Measurements from ENCODE around the gene IFI27. TPM values are rescaled to one million over a fixed set of nuclear protein-coding genes. Genes with fewer than 3 reads are reported as not detected.

The IFI27 gene
- total RNA-seq, 1 experiment from 2014 or later: 4.3 TPM

GRCh38 chr14:94126800-94127199, 16.3 kb downstream of the IFI27 start:
- Histone ChIP-seq H3K36me3 (ENCODE audit: low read depth, low read length) (no peaks in the 10 kb centered on the region), H3K27ac (ENCODE audit: low read length) (no peak overlapping the region), H3F3A (ENCODE audit: low read length, unreplicated experiment) (no peaks in the 10 kb centered on the region), H3K79me2 (ENCODE audit: low read length) (no peaks in the 10 kb centered on the region), H3K4me3 (ENCODE audit: low read length) (no peak overlapping the region), H3K9ac (ENCODE audit: low read length) (no peak overlapping the region), H2AFZ (ENCODE audit: low read length) (no peak overlapping the region), H3K4me1 (ENCODE audit: insufficient read depth, low read length) (peaks cover 9% of the 10 kb centered on the region; the same call in 1 of the 2 replicates), H3K4me2 (ENCODE audit: low read length) (no peak overlapping the region), H3K9me2 (replicated peaks; ENCODE audit: low read length) (no peaks in the 10 kb centered on the region), H4K20me1 (ENCODE audit: low read length) (no peaks in the 10 kb centered on the region), H3K27me3 (ENCODE audit: low read length) (no peaks in the 10 kb centered on the region), H3K9me3 (ENCODE audit: low read length) (no peaks in the 10 kb centered on the region)
- intact Hi-C loops (cut with micrococcal nuclease): no loop called here
- ChIA-PET CTCF (no interaction called here), POLR2A (ENCODE audit: unreplicated experiment) (no interaction called here)
- no peak for ATAC-seq
- DNase-seq: no peak
- TF ChIP-seq, protein P1, sequence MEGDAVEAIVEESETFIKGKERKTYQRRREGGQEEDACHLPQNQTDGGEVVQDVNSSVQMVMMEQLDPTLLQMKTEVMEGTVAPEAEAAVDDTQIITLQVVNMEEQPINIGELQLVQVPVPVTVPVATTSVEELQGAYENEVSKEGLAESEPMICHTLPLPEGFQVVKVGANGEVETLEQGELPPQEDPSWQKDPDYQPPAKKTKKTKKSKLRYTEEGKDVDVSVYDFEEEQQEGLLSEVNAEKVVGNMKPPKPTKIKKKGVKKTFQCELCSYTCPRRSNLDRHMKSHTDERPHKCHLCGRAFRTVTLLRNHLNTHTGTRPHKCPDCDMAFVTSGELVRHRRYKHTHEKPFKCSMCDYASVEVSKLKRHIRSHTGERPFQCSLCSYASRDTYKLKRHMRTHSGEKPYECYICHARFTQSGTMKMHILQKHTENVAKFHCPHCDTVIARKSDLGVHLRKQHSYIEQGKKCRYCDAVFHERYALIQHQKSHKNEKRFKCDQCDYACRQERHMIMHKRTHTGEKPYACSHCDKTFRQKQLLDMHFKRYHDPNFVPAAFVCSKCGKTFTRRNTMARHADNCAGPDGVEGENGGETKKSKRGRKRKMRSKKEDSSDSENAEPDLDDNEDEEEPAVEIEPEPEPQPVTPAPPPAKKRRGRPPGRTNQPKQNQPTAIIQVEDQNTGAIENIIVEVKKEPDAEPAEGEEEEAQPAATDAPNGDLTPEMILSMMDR (conservative IDR thresholded peaks at IDR 0.05; ENCODE audit: low read depth, low read length): no peak
- no peak for TF ChIP-seq EZH2phosphoT487 (IDR thresholded peaks at IDR 0.05; ENCODE audit: borderline replicate concordance, low read length)
- TF ChIP-seq EZH2 (IDR thresholded peaks at IDR 0.05; ENCODE audit: low read length, unreplicated experiment): no peak
- BruUV-seq (replicated peaks): no TSS peak

DNA sequence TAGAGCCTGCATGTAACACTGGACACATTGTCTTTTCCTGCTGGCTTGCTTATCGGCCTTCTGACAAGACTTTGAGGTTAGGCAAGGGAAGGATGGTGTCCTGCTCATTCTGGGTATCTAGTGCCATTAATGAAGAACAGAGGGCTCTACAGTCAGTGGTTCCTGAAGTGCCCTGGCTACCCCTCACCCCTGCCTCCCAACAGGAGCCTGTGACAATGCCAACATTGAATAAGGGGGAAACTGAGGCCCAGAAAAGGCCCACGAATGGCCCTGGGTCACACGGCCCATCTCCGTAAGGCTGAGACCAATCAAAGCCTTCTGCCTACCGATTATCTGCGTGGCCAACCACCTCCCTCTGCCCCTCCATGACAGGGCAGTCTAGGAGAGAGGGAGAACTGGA, 16.8 kb downstream of the IFI27 start:
- Histone ChIP-seq H3K4me3 (ENCODE audit: low read length) (no peak overlapping the region), H3K36me3 (ENCODE audit: low read depth, low read length) (no peaks in the 10 kb centered on the region), H3K9me2 (replicated peaks; ENCODE audit: low read length) (no peaks in the 10 kb centered on the region), H3K9me3 (ENCODE audit: low read length) (no peaks in the 10 kb centered on the region), H3K27me3 (ENCODE audit: low read length) (no peaks in the 10 kb centered on the region), H3F3A (ENCODE audit: low read length, unreplicated experiment) (no peaks in the 10 kb centered on the region), H2AFZ (ENCODE audit: low read length) (no peak overlapping the region), H3K4me2 (ENCODE audit: low read length) (no peak overlapping the region), H3K9ac (ENCODE audit: low read length) (no peak overlapping the region), H3K4me1 (ENCODE audit: insufficient read depth, low read length) (peaks cover 9% of the 10 kb centered on the region; the same call in 1 of the 2 replicates), H3K27ac (ENCODE audit: low read length) (no peak overlapping the region), H4K20me1 (ENCODE audit: low read length) (no peaks in the 10 kb centered on the region), H3K79me2 (ENCODE audit: low read length) (no peaks in the 10 kb centered on the region)
- no peak for ATAC-seq
- no TSS peak for BruUV-seq (replicated peaks)
- intact Hi-C loops (cut with micrococcal nuclease): no loop called here
- TF ChIP-seq EZH2 (IDR thresholded peaks at IDR 0.05; ENCODE audit: low read length, unreplicated experiment) (no peak), EZH2phosphoT487 (IDR thresholded peaks at IDR 0.05; ENCODE audit: borderline replicate concordance, low read length) (no peak)
- TF ChIP-seq, protein P1 (conservative IDR thresholded peaks at IDR 0.05; ENCODE audit: low read depth, low read length): no peak
- ChIA-PET CTCF (no interaction called here), POLR2A (ENCODE audit: unreplicated experiment) (no interaction called here)
- no peak for DNase-seq

DNA sequence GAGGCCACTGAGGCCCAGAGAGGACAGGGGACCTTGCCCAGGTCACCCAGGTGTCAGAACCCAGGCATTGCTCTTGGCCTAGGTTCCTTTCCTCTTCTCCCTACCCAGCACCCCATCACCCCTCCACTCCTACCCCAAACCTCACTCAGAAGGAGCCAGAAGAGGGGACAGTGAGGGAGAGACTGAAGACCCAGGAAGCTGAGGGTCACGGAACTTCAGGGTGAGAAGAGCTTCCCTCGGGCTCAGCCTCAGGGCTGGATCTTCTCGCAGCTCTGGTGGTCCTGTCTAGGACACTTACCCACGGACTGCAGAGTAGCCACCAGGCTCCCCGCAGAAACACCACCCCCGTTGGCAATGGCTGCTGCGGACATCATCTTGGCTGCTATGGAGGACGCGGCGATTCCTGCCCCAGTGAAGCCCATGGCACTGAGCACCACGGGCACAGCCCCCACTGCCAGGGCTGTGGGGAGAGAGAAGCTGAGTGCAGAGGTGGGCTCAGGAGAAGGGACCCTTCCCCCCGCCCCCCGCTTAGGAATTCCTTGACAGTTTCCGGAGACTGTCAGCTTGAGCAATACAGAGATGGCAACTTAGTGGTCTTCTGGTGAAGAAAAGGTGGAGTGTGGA, 17.8 kb downstream of the IFI27 start:
- H3F3A ChIP-seq (ENCODE audit: low read length, unreplicated experiment): no peaks in the 10 kb centered on the region
- intact Hi-C loops (cut with micrococcal nuclease): no loop called here
- H3K4me1 ChIP-seq (ENCODE audit: insufficient read depth, low read length): peaks cover 9% of the 10 kb centered on the region; the same call in 1 of the 2 replicates
- H3K4me3 ChIP-seq (ENCODE audit: low read length): no peak overlapping the region
- no peaks in the 10 kb centered on the region for H3K27me3 ChIP-seq (ENCODE audit: low read length)
- no TSS peak for BruUV-seq (replicated peaks)
- no peak overlapping the region for H3K9ac ChIP-seq (ENCODE audit: low read length)
- H3K9me3 ChIP-seq (ENCODE audit: low read length): no peaks in the 10 kb centered on the region
- POLR2A ChIA-PET (ENCODE audit: unreplicated experiment): no interaction called here
- DNase-seq (no peak), ATAC-seq (no peak)
- H3K4me2 ChIP-seq (ENCODE audit: low read length): peak overlapping the region; percentile 97
- CTCF ChIA-PET: no interaction called here
- H3K36me3 ChIP-seq (ENCODE audit: low read depth, low read length): no peaks in the 10 kb centered on the region
- no peak overlapping the region for H2AFZ ChIP-seq (ENCODE audit: low read length)
- H3K27ac ChIP-seq (ENCODE audit: low read length): no peak overlapping the region
- H3K9me2 ChIP-seq (replicated peaks; ENCODE audit: low read length): no peaks in the 10 kb centered on the region
- H4K20me1 ChIP-seq (ENCODE audit: low read length): no peaks in the 10 kb centered on the region
- no peaks in the 10 kb centered on the region for H3K79me2 ChIP-seq (ENCODE audit: low read length)
- TF ChIP-seq EZH2 (IDR thresholded peaks at IDR 0.05; ENCODE audit: low read length, unreplicated experiment) (no peak), EZH2phosphoT487 (IDR thresholded peaks at IDR 0.05; ENCODE audit: borderline replicate concordance, low read length) (no peak)
- TF ChIP-seq, protein P1 (conservative IDR thresholded peaks at IDR 0.05; ENCODE audit: low read depth, low read length): no peak

Measured in PC-3 (cell line).